SK-N-MC (cell line): ENCODE data around the gene FOXP1.
"Not testable (repeated sequence)": the region's sequence is repeated elsewhere in the genome, so short reads cannot be mapped to it uniquely, and the experiment has no call there.

Experiments used
- DNase-seq: peaks from one replicate; pipeline ENCODE4 v3.0.0-alpha.2; 2011; ENCODE audit warnings: low read depth, low spot score
- H3K27ac ChIP-seq: fragments of 200-600 bp; sonication (generic); 2 replicates; pipeline ENCODE4 v1.5.1; 2016; ENCODE audit warnings: mixed run types
- H3K36me3 ChIP-seq: fragments of 200-600 bp; sonication (generic); 2 replicates; pipeline ENCODE4 v1.6.1; 2017; ENCODE audit warnings: antibody characterized with exemption, low read length, mixed read lengths; ENCODE audit not compliant: insufficient read depth
- H3K4me3 ChIP-seq: fragments of 200-600 bp; sonication (generic); 2 replicates; pipeline ENCODE4 v1.5.1; 2016
- H3K9ac ChIP-seq: fragments of 200-600 bp; sonication (generic); 2 replicates; pipeline ENCODE4 v1.8.0; 2017; ENCODE audit warnings: mixed run types, mixed read lengths; ENCODE audit not compliant: insufficient read length
- H3K9me3 ChIP-seq: fragments of 200-600 bp; sonication (generic); 2 replicates; pipeline ENCODE4 v1.6.1; 2017; ENCODE audit warnings: low read depth, mild to moderate bottlenecking, antibody characterized with exemption, low read length, moderate library complexity, mixed read lengths
- EZH2 ChIP-seq: fragments of 200-600 bp; sonication (generic); IDR thresholded peaks from one replicate; pipeline ENCODE4 v1.6.1; 2017; ENCODE audit warnings: antibody characterized with exemption
- FOXP2 ChIP-seq: optimal IDR thresholded peaks from 2 replicates; pipeline ENCODE3; 2011; ENCODE audit warnings: mild to moderate bottlenecking, moderate library complexity; ENCODE audit not compliant: insufficient read depth; ENCODE audit errors: extremely low read length, control extremely low read depth
- POLR2AphosphoS5 ChIP-seq: IDR thresholded peaks from 2 replicates; pipeline ENCODE4 v1.6.1; 2012; ENCODE audit warnings: mild to moderate bottlenecking, low read depth, low read length, borderline replicate concordance

Gene FOXP1

DNA sequence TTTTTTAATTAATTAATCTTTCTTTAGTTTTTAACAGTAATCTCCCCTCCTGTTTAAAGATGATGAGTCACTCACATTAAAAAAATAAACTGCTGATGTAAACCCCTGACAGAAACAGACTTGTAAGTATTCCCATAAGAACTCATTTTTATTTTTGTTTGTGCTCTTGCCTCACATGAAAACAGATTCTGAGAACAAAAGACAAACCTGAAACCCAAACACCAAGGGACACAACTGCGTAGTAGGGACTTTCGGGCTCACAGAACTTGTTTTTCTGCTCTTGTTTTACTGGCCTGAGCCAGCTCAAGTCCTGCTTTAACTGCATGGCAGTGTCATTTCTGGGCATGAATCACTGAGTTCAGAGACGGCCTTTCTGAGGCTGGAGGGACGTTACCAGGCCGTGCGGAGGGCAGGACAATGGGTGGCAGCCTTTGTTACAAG is 600.8 kb downstream of the FOXP1 start:
- no peak for DNase-seq
- H3K27ac ChIP-seq = peak overlapping the region; percentile 95
- H3K36me3 ChIP-seq = peaks cover 27% of the 10 kb centered on the region; the same call in 1 of the 2 replicates
- H3K9ac ChIP-seq = peak overlapping the region; percentile 43
- TF ChIP-seq FOXP2 = no peak
- TF ChIP-seq POLR2AphosphoS5 = no peak
- TF ChIP-seq EZH2 = no peak
- no peak overlapping the region for H3K4me3 ChIP-seq
- H3K9me3 ChIP-seq = no peaks in the 10 kb centered on the region

DNA sequence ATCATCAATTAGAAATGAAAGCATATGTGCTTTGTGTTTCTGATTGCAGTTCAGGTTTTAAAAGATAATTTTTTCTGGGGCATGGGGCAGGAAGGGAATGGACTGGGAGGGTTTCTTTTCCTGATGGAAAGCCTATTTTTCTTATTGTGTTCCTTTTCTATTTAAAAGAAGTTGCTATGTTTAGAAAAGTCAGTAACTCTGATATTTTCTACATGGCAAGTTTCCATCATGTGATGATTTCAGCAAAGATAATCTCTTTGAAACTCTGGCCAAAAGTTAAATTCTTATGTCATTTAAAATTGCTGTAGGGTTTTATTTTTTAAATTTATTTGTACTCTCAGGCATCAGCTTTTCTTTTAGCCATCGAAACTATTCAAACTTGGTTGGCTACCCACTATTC is 601.2 kb downstream of the FOXP1 start:
- Histone ChIP-seq H3K27ac (peak overlapping the region; percentile 95), H3K9ac (peak overlapping the region; percentile 43), H3K4me3 (no peak overlapping the region), H3K36me3 (peaks cover 27% of the 10 kb centered on the region; the same call in 1 of the 2 replicates), H3K9me3 (no peaks in the 10 kb centered on the region)
- TF ChIP-seq FOXP2 = no peak
- no peak for TF ChIP-seq POLR2AphosphoS5
- no peak for TF ChIP-seq EZH2
- DNase-seq = no peak

DNA sequence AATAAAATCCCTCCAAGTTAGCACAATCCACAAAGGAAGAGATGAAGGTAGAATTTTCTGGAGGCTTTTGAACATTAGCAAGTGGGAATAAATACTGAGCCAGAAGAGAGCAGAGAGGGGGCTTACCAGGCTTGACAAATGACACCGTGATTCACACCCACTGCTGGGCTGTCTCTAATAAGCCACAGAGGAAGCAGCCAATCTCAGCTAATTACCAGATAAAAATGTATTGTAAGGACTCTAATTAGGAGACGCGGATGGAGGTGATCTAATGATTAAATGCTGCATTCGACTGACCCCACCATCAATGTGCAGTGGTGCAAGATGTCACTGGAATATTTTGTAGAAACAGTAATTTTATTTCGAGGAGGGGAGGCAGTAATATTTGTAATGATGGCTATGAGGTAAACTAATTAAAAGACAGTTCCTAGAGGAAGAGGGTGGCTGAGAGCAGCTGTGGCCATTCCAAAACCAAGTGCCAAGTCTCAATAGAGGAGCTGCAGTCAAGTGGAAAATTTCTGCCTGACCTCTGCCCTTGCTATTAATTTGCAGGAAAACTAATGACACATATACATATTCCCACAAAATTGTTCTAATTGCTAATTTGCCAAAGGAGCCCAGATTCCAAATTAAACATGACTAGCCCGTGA is 602.2 kb downstream of the FOXP1 start:
- no peak for DNase-seq

DNA sequence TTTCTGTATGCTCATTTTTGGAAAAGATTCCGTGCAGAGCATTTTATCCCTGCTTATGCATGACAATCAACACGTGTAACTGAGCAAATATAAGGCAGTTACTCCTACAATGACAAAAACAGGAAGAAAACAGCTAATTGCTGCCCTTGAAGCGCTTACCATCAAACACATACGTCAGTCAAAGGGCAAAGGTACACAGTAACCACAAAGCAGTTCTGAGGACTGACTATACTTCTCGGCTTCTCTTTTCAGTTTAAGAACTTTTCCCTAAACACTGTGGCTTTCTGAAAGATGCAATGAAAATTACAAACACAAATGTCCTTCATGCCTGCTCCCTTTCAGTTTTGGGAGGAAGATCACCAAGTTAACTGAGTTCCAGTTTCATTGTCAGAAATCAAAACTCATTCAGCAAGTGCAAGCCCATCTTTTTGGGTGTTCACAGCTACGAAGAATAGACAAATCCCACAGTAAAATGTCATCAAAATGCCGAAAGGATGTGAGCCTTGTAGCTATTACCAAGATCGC is 602.8 kb downstream of the FOXP1 start:
- no peaks in the 10 kb centered on the region for H3K9me3 ChIP-seq
- TF ChIP-seq POLR2AphosphoS5 (no peak), FOXP2 (no peak), EZH2 (no peak)
- no peak overlapping the region for H3K9ac ChIP-seq
- H3K36me3 ChIP-seq = peaks cover 30% of the 10 kb centered on the region; the same call in 1 of the 2 replicates
- H3K4me3 ChIP-seq = no peak overlapping the region
- H3K27ac ChIP-seq = no peak overlapping the region
- no peak for DNase-seq

More for the DNA sequence above, 602.2 kb downstream of the FOXP1 start:
- Histone ChIP-seq H3K9ac (no peak overlapping the region), H3K4me3 (no peak overlapping the region), H3K27ac (peak overlapping the region; percentile 95; the same call in 1 of the 2 replicates), H3K36me3 (peaks cover 27% of the 10 kb centered on the region; the same call in 1 of the 2 replicates), H3K9me3 (no peaks in the 10 kb centered on the region)
- TF ChIP-seq FOXP2 (no peak), EZH2 (no peak), POLR2AphosphoS5 (no peak)

DNA sequence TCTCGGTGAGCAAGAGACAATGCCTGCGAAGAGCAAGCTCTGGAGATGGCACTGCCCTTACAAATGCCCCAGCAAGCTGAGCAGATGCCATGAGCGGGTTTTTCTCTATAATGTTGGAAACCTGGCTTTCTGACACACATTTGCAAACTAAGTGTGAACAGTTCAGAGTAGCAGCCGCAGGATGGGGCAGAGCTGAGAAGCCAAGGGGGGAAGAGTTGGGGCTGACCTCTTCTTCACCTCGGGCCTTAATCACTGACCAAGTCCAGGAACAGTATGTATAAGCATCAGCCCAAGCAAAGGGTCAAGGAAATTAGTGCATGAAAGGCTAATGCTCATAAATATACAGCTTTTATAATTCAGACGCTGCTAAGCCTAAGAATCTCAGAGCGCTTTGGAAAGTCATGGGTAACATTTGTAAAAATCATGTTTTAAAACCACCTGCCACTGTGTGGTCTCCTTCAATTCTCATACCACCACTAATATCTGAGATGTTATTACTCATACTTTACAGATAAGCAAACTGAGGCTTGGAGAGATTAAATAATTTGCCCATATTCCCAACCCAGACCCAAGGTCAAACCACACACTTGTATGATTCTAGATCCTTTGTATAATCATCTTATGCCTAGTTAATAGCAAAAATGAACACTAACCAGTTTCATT is 603.4 kb downstream of the FOXP1 start:
- TF ChIP-seq FOXP2 = no peak
- TF ChIP-seq EZH2 = no peak
- no peak for TF ChIP-seq POLR2AphosphoS5
- no peak overlapping the region for H3K9ac ChIP-seq
- H3K9me3 ChIP-seq = no peaks in the 10 kb centered on the region
- DNase-seq = no peak
- peaks cover 32% of the 10 kb centered on the region; the same call in 1 of the 2 replicates for H3K36me3 ChIP-seq
- H3K27ac ChIP-seq = no peak overlapping the region
- H3K4me3 ChIP-seq = no peak overlapping the region

DNA sequence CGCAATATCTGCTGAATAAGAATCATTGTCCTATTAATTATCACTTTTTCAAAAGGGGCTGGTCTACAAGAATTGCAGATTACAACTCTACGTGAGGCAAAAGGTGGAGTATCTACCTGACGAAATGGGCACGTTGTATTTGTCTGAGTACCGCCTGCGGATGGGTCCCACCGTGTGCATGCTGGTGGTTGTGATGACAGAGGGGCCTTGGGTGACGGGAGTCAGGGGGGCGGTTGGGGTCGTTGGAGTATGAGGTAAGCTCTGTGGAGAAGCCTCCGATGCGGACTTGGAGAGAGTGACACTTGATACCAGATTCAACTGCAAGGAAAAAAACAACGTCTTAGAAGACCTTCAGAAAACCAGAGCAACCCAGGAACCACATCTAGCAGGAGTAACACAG is 605.8 kb downstream of the FOXP1 start:
- Histone ChIP-seq H3K27ac (no peak overlapping the region), H3K36me3 (peaks cover 26% of the 10 kb centered on the region; the same call in 1 of the 2 replicates), H3K4me3 (no peak overlapping the region), H3K9me3 (no peaks in the 10 kb centered on the region), H3K9ac (no peak overlapping the region)
- no peak for DNase-seq
- TF ChIP-seq EZH2 (no peak), FOXP2 (no peak), POLR2AphosphoS5 (no peak)

DNA sequence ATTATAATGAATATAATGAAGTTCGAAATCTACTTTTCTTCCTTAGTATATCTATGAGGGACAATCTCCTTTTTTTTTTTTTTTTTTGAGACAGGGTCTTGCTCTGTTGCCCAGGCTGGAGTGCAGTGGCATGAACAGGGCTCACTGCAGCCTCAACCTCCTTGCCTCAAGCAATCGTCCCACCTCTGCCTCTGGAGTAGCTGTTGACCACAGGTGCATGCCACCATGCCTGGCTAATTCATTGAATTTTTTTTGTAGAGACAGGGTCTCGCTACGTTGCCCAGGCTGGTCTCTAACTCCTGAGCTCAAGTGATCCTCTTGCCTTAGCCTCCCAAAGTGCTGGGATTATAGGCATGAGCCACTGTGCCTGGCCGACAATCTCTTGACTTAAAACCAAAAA is 607.5 kb downstream of the FOXP1 start:
- not testable (repeated sequence) for H3K27ac ChIP-seq, H3K9ac ChIP-seq, H3K9me3 ChIP-seq, H3K4me3 ChIP-seq, DNase-seq
- H3K36me3 ChIP-seq = peaks cover 26% of the 10 kb centered on the region; the same call in 1 of the 2 replicates

DNA sequence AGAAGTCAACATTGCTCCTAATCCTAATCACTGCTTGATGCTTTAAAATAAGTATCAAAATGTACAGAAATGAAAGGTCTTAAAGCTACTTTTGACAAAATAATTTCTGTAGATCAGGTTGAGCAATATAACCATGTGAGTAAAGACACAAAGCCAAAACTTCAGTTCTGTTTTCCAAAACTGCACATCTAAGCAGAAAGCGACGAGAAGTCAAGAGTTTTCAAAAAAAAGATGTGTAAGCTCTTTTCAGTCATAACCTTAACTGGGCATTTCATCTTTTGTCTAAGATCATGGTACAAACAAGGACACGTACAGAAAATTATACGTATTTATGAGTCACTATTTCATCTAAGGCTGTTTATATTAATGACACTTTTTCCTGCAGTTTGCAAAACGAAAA is 608.8 kb downstream of the FOXP1 start:
- Histone ChIP-seq H3K9me3 (no peaks in the 10 kb centered on the region), H3K4me3 (0 out of 2 replicates have a peak overlapping the region, but pooled peaks have one; percentile 25), H3K27ac (peak overlapping the region; percentile 84), H3K9ac (no peak overlapping the region), H3K36me3 (peaks cover 26% of the 10 kb centered on the region; the same call in 1 of the 2 replicates)
- no peak for DNase-seq
- TF ChIP-seq POLR2AphosphoS5 (no peak), FOXP2 (no peak), EZH2 (no peak)

DNA sequence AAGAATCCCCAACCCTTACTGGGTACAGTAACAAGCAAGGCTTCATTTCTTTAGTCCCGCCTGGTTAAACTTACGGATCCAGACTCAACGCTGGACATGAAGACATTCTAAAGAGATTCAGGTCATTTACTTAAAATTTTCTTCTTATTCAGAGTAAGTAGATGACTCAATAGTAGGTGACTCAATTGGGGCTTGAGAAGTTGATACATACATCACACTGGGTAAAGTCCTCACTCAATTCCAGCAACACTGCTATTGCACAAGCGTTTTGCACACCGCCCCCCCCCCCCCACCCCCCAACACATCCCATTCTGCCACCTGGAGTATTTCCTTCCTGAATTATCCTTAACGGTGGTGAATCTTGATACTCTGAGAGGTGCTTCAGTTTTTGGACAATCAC is 610.0 kb downstream of the FOXP1 start:
- DNase-seq = no peak
- no peak overlapping the region for H3K27ac ChIP-seq
- H3K9me3 ChIP-seq = no peaks in the 10 kb centered on the region
- peaks cover 26% of the 10 kb centered on the region; the same call in 1 of the 2 replicates for H3K36me3 ChIP-seq
- TF ChIP-seq FOXP2 (no peak), EZH2 (no peak), POLR2AphosphoS5 (no peak)
- no peak overlapping the region for H3K9ac ChIP-seq
- no peak overlapping the region for H3K4me3 ChIP-seq
